GM19328 (cell line): ENCODE data around the gene DLL3.
A peak's percentile ranks its signal among the peaks of the same experiment; 100 is the strongest.

Source experiments
- ATAC-seq: cut with Tn5 transposase; IDR thresholded peaks from one replicate; pipeline ENCODE4 v1.9.1; 2021; ENCODE audit warnings: mild to moderate bottlenecking, moderate library complexity; ENCODE audit not compliant: unreplicated experiment

The DLL3 gene

DNA sequence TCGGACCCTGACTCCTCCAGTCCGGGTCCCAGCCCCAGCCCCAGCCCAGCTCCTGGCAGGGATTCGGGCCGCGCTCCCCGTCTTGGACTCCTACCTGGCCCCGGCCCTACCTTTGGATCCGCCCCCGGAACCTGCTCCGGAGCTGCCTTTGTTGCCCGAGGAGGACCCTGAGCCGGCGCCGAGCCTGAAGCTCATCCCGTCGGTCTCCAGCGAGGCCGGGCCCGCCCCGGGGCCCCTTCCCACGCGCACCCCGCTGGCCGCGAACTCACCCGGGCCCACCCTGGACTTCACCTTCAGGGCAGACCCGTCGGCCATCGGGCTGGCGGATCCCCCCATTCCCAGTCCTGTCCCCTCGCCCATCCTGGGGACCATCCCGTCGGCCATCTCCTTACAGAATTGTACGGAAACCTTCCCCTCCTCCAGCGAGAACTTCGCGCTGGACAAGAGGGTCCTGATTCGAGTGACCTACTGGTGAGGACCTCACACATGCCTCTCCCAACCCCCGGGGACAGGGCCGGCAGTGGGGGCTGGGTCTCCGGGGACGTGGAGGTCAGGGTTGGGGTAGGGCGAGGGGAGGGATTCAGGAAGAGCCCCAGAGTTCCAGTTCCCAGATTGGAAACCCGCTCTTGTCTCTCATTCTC, 16.9 kb downstream of the DLL3 start:
- ATAC-seq: no peak

DNA sequence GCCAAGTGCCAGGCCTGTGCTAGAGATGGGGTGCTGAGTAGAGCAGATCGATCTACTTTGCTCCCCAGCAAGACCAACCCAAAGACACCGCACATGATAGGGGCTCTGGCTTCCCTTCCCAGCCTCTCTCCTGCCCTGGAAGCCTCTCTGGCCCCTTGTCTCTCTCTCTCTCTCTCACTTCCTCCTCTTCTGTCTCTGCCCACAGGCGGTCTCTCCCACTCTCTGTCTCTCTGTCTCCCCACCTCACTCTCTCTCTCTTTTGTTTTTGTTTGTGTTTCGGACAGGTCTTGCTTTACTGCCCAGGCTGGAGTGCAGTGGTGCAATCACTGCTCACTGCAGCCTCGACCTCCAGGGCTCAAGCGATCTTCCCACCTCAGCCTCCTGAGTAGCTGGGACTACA, 17.5 kb downstream of the DLL3 start:
- ATAC-seq: no peak

DNA sequence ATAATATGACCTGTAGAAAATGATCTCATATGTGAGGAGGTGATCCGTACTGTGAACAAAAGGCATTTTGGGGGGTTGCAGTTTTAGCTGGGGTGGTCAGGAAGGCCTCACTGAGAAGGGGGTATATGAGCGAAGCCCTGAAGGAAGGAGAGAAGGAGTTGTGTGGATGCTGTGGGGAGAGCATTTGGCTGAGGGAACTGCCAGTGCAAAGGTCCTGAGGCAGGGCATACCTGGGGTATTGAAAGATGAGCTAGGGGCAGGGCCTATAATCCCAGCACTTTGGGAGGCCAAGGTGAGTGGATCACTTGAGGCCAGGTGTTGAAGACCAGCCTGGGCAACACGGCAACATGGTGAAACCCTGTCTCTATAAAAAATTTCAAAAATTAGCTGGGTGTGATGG, 18.7 kb downstream of the DLL3 start:
- no peak for ATAC-seq

DNA sequence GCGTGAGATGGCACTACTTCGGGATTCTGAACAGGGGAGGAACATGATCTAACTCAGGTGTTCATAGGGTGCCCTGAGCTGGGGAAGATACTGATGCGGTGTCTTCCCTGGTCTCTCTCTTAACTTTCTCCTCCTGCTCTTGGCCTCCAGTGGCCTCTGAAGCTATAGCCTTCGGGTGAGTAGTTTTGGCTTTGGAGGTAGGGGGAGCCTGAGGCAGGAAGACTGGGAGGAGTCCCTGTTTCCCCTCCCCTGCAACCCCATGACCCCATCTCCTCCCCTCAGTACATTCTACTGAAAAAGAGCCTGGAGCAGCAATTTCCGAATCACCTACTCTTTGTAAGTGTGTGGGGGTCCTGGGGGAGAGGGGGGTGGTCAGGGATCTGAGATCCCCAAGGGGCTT, 19.7 kb downstream of the DLL3 start:
- no peak for ATAC-seq

GRCh38 chr19:39518975-39519374, 20.2 kb downstream of the DLL3 start:
- no peak for ATAC-seq

DNA sequence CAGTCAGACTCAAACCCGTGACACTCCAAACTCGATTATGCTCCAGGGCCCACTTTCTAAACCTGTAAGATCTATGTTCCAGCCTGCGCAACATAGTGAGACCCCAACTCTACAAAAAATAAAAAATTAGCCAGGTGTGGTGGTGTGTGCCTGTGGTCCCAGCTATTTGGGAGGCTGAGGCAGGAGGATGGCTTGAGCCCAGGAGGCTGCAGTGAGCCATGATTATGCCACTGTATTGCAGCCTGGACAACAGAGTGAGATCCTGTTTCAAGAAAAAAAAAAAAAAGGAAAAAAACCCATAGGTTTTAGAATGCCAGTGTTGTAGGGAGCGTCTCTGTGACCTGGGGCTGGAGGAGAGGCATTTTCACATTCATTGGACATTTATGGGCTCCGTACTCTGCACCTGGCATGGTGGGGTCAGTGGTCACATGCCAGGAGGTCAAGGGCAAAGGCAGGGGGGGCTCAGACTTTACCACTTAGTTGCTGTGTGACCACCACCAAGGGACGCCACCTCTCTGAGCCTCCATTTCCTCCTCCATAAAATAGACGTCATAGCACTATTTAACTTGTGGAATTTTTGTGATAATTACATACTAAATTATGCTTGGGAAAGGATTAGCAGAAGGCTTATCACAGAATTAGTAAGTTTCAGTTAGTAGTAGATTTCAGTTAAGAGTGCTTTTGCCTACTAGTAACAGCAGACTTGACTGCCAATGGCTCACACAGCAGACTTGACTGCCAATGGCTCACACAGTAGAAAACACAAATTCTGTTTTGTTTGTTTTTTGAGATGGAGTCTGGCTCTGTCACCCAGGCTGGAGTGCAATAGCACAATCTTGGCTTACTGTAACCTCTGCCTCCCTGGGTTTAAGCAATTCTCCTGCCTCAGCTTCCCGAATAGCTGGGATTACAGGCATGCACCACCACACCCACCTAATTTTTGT, 22.1 kb downstream of the DLL3 start:
- no peak for ATAC-seq

- ATAC-seq: no peak
Observed at GRCh38 chr19:39524495-39524894, 25.7 kb downstream of the DLL3 start.

- no peak for ATAC-seq
Observed at GRCh38 chr19:39525205-39525604, 26.5 kb downstream of the DLL3 start.

DNA sequence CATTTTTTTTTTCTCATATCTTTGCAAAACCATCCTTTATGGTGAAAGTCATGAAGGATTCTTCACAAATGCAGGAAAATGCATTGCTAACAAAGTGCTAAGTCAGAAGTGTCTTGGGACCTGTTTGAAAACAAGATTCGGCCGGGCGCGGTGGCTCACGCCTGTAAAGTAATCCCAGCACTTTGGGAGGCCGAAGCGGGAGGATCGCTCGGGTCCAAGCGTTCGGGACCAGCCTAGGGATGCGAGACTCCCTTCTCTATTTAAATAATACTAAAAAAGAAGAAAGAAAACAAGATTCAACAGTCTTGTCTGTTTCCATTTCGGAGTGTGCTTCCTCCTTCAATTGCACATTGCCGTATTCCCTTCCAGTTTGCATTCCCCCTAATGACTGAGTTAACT, 33.1 kb downstream of the DLL3 start:
- no peak for ATAC-seq

DNA sequence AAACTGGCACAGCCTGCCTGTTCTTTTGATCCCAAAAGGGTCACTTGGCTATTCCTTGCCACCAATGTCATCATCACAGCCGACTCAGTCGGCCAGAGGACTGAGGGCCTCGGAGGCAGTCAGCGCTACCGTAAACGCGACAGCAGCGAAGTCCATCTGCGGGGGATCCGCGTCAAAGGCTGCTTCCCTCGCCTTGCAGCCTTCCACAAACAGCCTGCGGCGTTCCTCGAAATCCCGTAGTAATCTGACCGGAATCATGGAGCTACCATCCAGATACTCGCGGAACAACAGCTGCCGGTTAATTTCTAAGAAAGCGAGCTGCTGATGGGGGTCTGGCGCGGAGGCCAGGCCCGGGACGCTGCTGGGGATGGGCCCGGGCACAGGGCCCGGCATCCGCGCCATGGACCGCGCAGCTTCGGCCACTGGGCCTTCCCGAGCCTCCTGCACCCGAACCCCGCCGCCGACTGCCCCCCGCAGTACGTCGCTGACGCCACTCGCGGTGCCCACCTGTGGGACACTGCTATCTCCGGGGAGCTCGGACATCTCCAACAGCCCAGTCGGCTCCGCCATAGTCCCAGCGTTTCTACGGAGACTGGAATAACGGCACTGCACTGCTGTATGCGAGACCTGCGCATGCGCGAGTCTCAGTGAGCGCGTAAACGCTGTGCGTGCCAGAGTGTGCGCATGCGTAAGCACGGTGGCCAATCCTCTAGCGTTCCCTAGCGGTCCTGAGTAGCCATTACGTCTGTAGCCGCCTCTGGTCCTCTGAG, 33.7 kb downstream of the DLL3 start, which contains the start of gene EID2B:
EID2B (minus strand) TSS at position 620 of the 770 bp plus-strand sequence; CDS start at position 570, 50 bp downstream.
- peak; percentile 78 for ATAC-seq

DNA sequence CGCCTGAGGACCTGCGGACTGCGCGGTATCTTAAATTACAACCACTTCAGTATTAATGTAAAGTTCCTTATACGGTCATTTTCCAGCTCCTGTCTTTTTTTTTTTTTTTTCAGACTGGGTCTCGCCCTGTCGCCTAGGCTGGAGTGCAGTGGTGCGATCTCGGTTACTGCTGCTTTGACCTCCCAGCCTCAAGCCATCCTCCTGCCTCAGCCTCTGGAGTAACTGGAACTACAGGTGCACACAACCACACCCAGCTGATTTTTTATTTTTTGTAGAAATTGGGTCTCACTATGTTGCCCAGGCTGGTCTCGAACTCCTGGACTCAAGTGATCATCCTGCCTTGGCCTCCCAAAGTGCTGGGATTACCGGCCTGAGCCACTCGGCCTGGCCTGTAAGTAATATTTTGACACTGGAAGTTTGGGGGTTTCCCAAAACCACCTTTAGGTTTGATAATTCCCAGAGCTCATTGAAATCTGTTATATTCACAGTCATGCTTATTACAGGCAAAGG, 34.3 kb downstream of the DLL3 start:
- ATAC-seq: no peak

- no peak for ATAC-seq
Observed at GRCh38 chr19:39533791-39534190, 35.0 kb downstream of the DLL3 start.

DNA sequence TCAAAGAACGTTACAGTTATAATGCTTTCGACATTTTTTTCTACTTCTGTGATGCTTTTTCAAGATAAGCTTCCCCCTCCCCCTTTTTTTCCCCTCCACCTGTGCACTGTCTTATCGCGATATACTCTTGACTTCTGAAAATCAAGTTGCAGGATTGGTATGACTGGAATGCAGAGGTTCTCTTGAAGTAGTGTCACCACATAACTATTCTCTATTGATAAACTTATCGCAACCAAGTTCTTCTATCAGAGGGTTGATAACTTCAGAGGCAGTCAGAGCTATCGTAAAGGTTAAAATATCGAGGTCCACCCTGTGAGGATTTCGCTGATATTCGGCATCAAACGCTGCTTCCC, 40.4 kb downstream of the DLL3 start:
- no peak for ATAC-seq

- peak; percentile 88 for ATAC-seq
Observed at GRCh38 chr19:39539518-39540332, 41.0 kb downstream of the DLL3 start, which contains the start of gene EID2. Gene EID2, minus strand, starts transcription at chr19:39540161. Its CDS starts 82 bp downstream, at chr19:39540079.

GRCh38 chr19:39540333-39540673, 41.6 kb downstream of the DLL3 start:
- ATAC-seq: no peak

- no peak for ATAC-seq
Observed at GRCh38 chr19:39542206-39542605, 43.5 kb downstream of the DLL3 start.

GRCh38 chr19:39543477-39543857, 44.7 kb downstream of the DLL3 start:
- no peak for ATAC-seq

GRCh38 chr19:39544226-39544903, 45.6 kb downstream of the DLL3 start:
- no peak for ATAC-seq

GRCh38 chr19:39544911-39545310, 46.2 kb downstream of the DLL3 start:
- no peak for ATAC-seq

- ATAC-seq: no peak
Observed at GRCh38 chr19:39546599-39546998, 47.9 kb downstream of the DLL3 start.
